Stimulated activated naive B cell treated with anti-CD40 and anti-IgM and Interleukin-4, amounts not matched to agents 10 μg/mL and 1 μg/mL and 100 μg/mL, for 72 hours (primary cell): ENCODE measurements around the gene FBXL12.
"Not testable (repeated sequence)": the region's sequence is repeated elsewhere in the genome, so short reads cannot be mapped to it uniquely, and the experiment has no call there.

Source experiments
- ATAC-seq, 2 donors: fragments of 150-1000 bp; cut with Tn5 transposase; replicated peaks; 2 replicates each; pipeline ENCODE4 v1.10.0; 2021; ENCODE audit warnings: moderate library complexity in 1 of 2
- DNase-seq: peaks from one replicate; pipeline ENCODE4 v3.0.0; 2021
- H3K27ac Mint-ChIP-seq: one replicate; pipeline ENCODE4 v1.8.0; 2022; ENCODE audit warnings: mild to moderate bottlenecking, mixed read lengths
- H3K27me3 Mint-ChIP-seq, 2 donors: one replicate each; pipeline ENCODE4 v1.8.0; 2022; ENCODE audit warnings: mixed read lengths in 2 of 2
- H3K36me3 Mint-ChIP-seq, 2 donors: one replicate each; pipeline ENCODE4 v1.8.0; 2022; ENCODE audit warnings: mixed read lengths in 2 of 2, mild to moderate bottlenecking in 1 of 2
- H3K4me1 Mint-ChIP-seq, 2 donors: one replicate each; pipeline ENCODE4 v1.8.0; 2022; ENCODE audit warnings: mixed read lengths in 2 of 2, mild to moderate bottlenecking in 1 of 2
- H3K4me3 Mint-ChIP-seq, 2 donors: one replicate each; pipeline ENCODE4 v1.8.0; 2022; ENCODE audit warnings: mild to moderate bottlenecking in 2 of 2, mixed read lengths in 2 of 2, moderate library complexity in 1 of 2
- H3K9me3 Mint-ChIP-seq, 2 donors: one replicate each; pipeline ENCODE4 v1.8.0; 2022; ENCODE audit warnings: mixed read lengths in 2 of 2, mild to moderate bottlenecking in 1 of 2

FBXL12 gene

DNA sequence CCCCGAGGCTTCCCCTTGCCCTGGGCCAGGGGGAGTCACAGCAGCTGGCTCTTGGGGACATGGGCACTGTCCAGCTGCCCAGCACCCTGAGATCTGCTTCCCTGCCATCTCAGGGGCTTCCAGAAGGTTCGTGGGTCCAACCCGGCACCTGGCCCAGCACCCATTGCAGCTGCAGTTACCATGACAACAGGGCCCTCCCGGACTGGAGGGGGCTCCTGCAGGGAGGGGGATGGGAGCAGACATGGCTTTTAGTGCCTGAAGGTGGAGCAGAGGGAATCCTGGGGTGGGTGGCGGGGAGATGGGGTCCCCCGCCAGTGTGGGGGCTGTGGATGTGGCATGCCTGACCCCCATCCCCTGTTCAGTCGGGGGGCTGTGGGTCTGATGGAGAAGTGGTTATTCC is 30.9 kb upstream of the FBXL12 start:
- no peak for ATAC-seq
- H3K27me3 Mint-ChIP-seq: no peaks in the 10 kb centered on the region
- no peak overlapping the region for H3K4me3 Mint-ChIP-seq
- H3K9me3 Mint-ChIP-seq: peaks cover 0 to 5% of the 10 kb centered on the region in 2 donors
- DNase-seq: no peak
- peaks cover 26 to 45% of the 10 kb centered on the region in 2 donors for H3K36me3 Mint-ChIP-seq
- H3K4me1 Mint-ChIP-seq: peaks cover 0 to 6% of the 10 kb centered on the region in 2 donors
- H3K27ac Mint-ChIP-seq: no peak overlapping the region

DNA sequence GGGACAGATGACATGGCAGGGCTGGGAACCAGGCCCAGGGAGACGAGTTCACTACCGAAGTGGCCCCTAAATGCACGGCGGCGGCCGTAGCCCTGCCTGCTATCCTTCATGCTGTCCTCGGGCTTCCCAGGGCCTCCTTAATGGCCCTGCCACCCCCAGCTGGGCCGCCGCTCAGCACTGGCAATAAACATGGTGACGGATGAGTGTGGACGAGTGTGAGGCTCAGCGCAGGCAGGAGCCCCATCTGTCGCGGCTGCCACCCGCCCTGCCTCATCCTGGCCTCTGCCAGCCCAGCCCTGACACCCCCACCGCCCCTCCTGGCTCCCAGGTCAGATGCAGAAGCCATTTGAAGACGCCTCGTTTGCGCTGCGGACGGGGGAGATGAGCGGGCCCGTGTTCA is 29.9 kb upstream of the FBXL12 start:
- peaks cover 0 to 2% of the 10 kb centered on the region in 2 donors for H3K9me3 Mint-ChIP-seq
- peaks cover 27 to 50% of the 10 kb centered on the region in 2 donors for H3K36me3 Mint-ChIP-seq
- H3K4me1 Mint-ChIP-seq: peaks cover 0 to 6% of the 10 kb centered on the region in 2 donors
- DNase-seq: no peak
- H3K27ac Mint-ChIP-seq: no peak overlapping the region
- H3K4me3 Mint-ChIP-seq: no peak overlapping the region
- no peaks in the 10 kb centered on the region for H3K27me3 Mint-ChIP-seq
- ATAC-seq: no peak

DNA sequence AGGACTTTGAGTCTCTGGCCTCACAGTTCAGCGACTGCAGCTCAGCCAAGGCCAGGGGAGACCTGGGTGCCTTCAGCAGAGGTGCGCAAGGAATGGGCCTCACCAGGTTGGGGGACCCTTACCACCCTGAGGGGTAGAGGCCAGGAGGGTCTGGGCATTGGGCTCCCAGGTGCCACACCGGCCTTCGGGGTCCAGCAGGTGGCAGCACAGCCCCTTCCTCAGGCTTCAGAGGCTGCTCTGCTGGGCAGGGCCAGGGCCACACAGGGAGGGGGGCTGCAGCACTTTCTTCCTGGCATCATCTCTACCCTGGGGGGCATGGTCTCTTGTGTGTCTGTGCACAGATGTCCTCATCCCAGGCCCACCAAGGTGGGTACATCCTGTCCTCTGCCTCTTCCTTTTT is 29.2 kb upstream of the FBXL12 start:
- Mint-ChIP-seq H3K36me3 (peaks cover 34 to 56% of the 10 kb centered on the region in 2 donors), H3K4me1 (peaks cover 0 to 6% of the 10 kb centered on the region in 2 donors), H3K27ac (peak overlapping the region; percentile 39), H3K27me3 (no peaks in the 10 kb centered on the region), H3K4me3 (no peak overlapping the region), H3K9me3 (peaks cover 0 to 4% of the 10 kb centered on the region in 2 donors)
- DNase-seq: no peak
- ATAC-seq: peak in 1 of 2 donors; percentile 39

DNA sequence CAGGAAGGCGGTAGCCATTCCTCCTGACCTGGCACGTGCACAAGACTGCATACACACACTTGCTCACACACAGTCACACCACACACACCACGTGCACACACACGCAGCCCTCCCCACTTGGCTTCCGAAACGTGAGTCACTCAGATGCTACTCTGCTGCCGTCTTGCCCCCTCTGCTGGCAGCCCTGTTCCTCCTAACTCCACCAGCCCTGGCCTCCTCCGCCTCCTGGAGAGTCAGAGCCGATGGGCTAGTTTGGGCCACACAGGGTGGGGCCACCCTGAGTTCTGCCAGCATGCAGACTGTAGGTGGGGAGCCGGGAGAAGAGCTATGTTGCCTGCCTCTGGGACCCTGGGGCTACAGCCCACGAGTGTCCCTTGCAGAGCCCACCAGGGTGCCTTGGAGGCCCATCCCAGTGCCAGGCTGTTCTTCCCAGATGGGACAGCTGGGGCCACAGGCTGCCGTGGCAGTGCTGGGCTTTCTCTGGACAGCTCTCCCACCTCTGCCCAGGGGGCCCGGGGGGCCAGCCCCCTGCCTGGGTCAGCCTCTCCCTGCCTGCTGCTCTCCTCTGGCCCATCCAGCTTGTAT is 28.3 kb upstream of the FBXL12 start:
- Mint-ChIP-seq H3K9me3 (peaks cover 0 to 5% of the 10 kb centered on the region in 2 donors), H3K27ac (peak overlapping the region; percentile 14), H3K36me3 (peaks cover 39 to 64% of the 10 kb centered on the region in 2 donors), H3K27me3 (no peaks in the 10 kb centered on the region), H3K4me1 (peaks cover under 1 to 6% of the 10 kb centered on the region in 2 donors), H3K4me3 (no peak overlapping the region)
- ATAC-seq: peak in 1 of 2 donors; percentile 29
- no peak for DNase-seq

DNA sequence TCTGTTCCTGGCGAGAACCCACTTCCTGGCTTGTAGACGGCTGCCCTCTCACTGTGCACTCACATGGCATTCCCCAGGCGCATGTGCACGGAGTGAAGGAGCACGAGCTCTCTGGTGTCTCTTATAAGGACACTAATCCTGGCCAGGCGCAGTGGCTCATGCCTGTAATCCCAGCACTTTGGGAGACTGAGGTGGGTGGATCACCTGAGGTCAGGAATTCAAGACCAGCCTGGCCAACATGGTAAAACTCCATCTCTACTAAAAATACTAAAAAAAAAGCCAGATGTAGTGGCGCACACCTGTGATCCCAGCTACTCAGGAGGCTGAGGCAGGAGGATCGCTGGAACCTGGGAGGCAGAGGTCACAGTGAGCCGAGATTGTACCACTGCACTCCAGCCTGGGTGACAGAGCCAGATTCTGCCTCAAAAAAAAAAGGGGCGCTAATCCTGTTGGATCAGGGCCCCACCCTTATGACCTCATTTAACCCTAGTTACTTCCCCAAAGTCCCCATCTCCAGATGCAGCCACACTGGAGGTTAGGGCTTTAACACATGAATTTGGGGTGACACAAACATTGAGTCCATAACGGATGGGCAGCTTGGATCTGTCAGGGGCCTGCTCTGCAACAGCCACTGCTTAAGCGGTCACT is 24.9 kb upstream of the FBXL12 start:
- Mint-ChIP-seq H3K4me1 (peaks cover 7 to 12% of the 10 kb centered on the region in 2 donors), H3K36me3 (peaks cover 55 to 86% of the 10 kb centered on the region in 2 donors)
- H3K27ac Mint-ChIP-seq, H3K4me3 Mint-ChIP-seq, H3K27me3 Mint-ChIP-seq, DNase-seq, H3K9me3 Mint-ChIP-seq, ATAC-seq: not testable (repeated sequence)

DNA sequence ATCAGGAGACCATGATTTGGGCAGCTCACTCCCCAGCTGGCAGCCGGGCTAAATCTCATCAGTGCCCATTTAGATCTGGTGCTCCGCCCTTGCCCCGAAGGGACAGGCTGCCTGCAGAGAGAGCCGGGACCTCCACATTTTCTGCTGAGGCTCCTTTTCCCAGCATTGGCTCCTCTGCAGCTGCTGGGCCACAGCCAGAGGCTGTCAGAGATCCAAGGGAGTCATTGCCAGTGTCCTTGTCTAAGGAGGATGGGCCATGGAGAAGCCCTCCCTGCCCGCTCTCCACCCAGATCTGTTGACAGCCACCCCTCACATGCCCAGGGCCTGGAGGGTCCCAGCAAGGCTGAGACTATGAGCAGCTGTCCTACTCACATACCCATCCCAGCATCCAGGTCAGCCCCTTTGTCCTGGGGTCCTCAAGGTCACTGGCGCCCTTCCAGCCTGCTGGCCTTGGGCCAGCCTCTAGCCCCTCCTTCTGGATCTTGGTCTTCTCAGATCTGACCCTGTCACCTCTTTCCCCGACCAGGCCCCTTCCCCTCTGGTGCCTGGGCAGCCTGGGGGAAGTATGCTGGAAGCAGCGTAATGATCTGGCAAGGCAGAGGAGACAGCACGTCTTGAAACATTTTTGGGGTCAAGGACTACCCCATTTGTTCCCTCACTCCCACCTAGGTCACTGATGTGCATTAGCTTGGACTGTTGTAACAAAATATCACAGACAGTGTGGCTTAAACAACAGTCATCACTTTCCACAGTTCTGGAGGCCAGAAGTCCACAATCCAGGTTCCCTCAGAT is 24.2 kb upstream of the FBXL12 start:
- H3K27me3 Mint-ChIP-seq: no peaks in the 10 kb centered on the region
- H3K4me1 Mint-ChIP-seq: peaks cover 10 to 12% of the 10 kb centered on the region in 2 donors
- ATAC-seq: no peak
- H3K36me3 Mint-ChIP-seq: peaks cover 52 to 85% of the 10 kb centered on the region in 2 donors
- H3K27ac Mint-ChIP-seq: no peak overlapping the region
- no peak for DNase-seq
- H3K4me3 Mint-ChIP-seq: no peak overlapping the region
- H3K9me3 Mint-ChIP-seq: peaks cover 0 to 7% of the 10 kb centered on the region in 2 donors

DNA sequence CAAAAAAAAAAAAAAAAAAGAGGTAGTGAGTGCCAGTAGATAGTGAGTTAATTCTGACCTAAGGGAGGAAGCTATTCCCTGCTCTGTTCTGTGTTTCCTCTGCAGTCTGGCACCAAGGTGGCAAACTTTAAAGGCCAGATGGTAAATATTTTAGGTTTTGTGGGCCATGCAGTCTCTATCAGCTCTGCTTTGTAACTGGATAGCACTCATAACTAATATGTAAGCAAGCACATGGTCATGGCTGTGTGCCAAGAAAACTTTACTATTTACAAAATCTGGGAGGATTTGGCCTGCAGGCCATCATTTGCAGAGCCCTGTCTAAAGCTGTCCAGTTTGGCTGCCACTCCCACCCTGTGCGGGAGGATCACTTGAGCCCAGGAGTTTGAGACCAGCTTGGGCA is 20.5 kb upstream of the FBXL12 start:
- H3K27ac Mint-ChIP-seq: no peak overlapping the region
- H3K9me3 Mint-ChIP-seq: peaks cover 0 to 7% of the 10 kb centered on the region in 2 donors
- H3K4me3 Mint-ChIP-seq: no peak overlapping the region
- no peaks in the 10 kb centered on the region for H3K27me3 Mint-ChIP-seq
- ATAC-seq (no peak), DNase-seq (no peak)
- H3K4me1 Mint-ChIP-seq: peaks cover 18 to 27% of the 10 kb centered on the region in 2 donors
- peaks cover 41 to 54% of the 10 kb centered on the region in 2 donors for H3K36me3 Mint-ChIP-seq

DNA sequence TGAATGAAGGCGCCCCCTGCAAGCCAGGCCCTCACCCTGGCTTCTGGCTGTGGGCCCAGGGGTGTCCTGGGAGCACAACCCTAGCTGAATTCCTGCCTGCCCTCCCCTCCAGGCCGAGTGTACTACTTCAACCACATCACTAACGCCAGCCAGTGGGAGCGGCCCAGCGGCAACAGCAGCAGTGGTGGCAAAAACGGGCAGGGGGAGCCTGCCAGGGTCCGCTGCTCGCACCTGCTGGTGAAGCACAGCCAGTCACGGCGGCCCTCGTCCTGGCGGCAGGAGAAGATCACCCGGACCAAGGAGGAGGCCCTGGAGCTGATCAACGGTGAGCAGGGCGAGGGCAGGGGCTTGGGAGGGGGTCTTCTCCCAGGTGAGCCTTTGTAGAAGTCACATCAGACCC is 19.4 kb upstream of the FBXL12 start:
- H3K4me3 Mint-ChIP-seq: no peak overlapping the region
- no peak overlapping the region for H3K27ac Mint-ChIP-seq
- peaks cover 20 to 30% of the 10 kb centered on the region in 2 donors for H3K4me1 Mint-ChIP-seq
- DNase-seq (no peak), ATAC-seq (no peak)
- H3K9me3 Mint-ChIP-seq: peaks cover 0 to 5% of the 10 kb centered on the region in 2 donors
- H3K27me3 Mint-ChIP-seq: no peaks in the 10 kb centered on the region
- peaks cover 32 to 44% of the 10 kb centered on the region in 2 donors for H3K36me3 Mint-ChIP-seq

DNA sequence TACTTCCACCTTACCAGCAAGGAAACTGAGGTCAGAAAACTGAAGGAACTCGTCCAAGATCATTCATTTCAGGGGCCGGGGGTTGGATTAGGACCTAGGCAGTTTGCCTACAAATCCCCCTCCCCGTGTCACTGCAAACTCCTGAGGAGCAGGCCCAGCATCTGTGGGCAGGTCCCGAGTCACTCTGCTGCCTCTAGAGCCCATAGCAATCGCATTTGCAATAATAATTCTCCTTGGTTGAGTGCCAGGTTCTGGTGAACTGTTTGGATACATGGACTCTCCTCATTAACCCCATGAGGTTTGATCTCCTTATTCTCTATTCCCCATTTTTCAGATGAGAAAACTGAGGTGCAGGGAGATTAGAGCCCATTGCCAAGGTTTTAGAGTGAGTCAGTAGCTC is 17.1 kb upstream of the FBXL12 start:
- ATAC-seq (no peak), DNase-seq (no peak)
- H3K9me3 Mint-ChIP-seq: no peaks in the 10 kb centered on the region
- H3K36me3 Mint-ChIP-seq: peaks cover 11 to 21% of the 10 kb centered on the region in 2 donors
- no peaks in the 10 kb centered on the region for H3K27me3 Mint-ChIP-seq
- H3K4me3 Mint-ChIP-seq: peak overlapping the region; percentile 96 to 97
- peaks cover 14 to 22% of the 10 kb centered on the region in 2 donors for H3K4me1 Mint-ChIP-seq
- H3K27ac Mint-ChIP-seq: peak overlapping the region; percentile 88

DNA sequence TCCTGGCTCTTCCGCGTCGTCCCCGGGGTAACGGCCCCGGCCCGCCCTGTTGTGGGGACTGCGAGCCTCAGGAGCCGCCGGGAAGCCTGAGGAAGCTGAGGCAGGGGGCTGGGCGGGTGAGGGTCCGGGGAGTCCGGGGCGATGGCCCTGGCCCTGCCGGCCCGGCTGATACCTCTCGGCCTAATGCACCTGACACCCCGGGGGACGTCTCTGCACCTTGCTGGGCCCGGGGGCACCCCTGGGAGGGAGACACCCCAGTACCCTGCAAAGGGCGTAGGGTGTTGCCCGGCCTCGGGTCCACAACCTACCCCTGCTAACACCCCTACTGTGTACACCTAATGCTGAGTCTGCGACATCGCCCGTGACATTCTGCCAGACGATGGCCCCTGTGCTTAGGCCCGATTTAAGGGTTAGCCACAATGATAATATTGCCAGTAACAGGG is 16.6 kb upstream of the FBXL12 start:
- ATAC-seq: peak; percentile 1 to 18
- no peak for DNase-seq
- H3K27ac Mint-ChIP-seq: peak overlapping the region; percentile 88

DNA sequence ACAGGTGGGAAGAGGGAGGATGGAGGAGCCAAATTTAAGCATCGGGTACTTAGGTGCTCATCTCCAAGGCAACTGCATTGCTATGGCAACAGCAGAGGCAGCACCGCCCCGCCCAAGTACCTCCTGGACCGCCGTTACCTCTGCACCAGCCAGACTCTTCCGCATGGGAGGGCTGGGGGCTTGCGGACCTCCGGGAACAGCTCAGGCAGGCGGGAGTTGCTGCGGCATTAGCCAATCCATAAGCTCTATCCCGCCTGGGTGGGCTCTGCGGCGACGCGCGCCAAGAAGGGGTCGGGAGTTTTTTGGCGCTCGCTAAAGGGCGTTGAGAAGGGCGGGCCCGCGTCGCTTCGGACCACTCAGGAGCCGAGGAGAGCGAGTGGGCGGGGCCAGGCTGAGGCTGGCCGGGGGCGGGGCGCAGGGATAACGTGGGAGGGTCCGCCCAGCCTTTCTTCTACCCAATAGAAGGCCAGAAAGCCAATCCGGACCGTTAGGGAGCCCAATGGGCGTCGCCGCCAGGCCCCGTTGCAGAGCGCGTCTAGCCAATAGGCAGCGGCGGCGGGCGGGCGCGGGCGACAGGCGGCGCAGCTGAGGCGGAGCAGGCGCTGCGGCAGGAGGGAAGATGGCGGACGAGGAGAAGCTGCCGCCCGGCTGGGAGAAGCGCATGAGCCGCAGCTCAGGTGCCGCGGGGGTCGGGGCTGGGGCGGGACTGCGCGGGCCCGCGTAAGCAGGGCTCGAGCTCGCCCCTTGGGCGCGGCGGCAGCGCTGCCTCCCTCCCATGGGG is 16.0 kb upstream of the FBXL12 start, which contains the start of gene PIN1:
TSS of gene PIN1 (plus strand) at position 593 of the 781 bp plus-strand sequence. CDS start at position 620, 27 bp downstream.
- Mint-ChIP-seq H3K27ac (peak within 1 kb of the TSS; percentile 95), H3K4me1 (peaks cover 14 to 24% of the 10 kb centered on the region in 2 donors), H3K36me3 (peaks cover 6 to 17% of the 10 kb centered on the region in 2 donors), H3K9me3 (no peaks in the 10 kb centered on the region), H3K27me3 (no peaks in the 10 kb centered on the region), H3K4me3 (peak within 1 kb of the TSS; percentile 96 to 97)
- DNase-seq (peak; percentile 99), ATAC-seq (peak; percentile 98)

More for the DNA sequence above, 16.6 kb upstream of the FBXL12 start:
- no peaks in the 10 kb centered on the region for H3K9me3 Mint-ChIP-seq
- peaks cover 11 to 17% of the 10 kb centered on the region in 2 donors for H3K36me3 Mint-ChIP-seq
- H3K27me3 Mint-ChIP-seq: no peaks in the 10 kb centered on the region
- peak overlapping the region; percentile 96 to 97 for H3K4me3 Mint-ChIP-seq
- H3K4me1 Mint-ChIP-seq: peaks cover 14 to 22% of the 10 kb centered on the region in 2 donors

DNA sequence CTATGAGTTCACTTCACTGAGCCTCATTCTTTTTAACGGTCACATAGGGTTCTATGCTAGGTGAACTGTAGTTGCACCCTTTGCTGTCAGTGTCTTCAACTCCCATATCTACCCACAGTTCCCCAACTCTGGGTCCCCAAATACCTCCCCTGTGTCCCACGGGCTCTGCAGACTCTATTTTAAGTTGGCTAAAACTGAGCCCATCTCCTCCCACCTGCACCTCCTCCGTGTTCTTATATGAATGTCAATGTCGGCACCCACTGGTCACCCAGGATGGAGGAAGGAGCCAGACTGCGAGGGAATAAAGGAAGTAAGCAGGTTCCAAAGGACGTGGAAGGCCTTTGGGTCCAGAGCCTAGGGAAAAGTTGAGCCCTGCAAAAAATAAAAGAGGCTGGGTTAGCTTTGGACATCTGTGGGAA is 15.4 kb upstream of the FBXL12 start:
- peak overlapping the region; percentile 95 for H3K27ac Mint-ChIP-seq
- ATAC-seq: no peak

DNA sequence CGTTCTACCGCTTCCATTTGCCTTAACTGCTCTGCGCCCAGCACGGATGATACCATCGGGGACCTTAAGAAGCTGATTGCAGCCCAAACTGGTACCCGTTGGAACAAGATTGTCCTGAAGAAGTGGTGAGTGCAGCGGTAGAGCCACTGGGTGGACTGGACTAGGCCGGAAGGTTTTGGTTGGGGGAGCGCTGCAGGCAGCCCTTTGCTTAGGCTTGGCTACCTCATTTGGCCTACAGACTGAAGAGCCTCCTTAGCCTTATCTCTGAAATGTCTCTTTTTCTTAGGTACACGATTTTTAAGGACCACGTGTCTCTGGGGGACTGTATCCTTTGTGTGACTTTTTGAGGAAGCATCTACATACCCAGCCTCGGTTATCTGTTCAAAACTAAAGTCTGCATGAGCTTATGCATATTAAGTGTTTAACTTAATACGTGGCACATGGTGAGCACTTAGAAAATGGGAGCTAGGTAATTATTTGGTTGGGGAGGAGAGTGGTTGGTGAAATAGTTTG is 9.7 kb upstream of the FBXL12 start:
- ATAC-seq: no peak
- Mint-ChIP-seq H3K4me3 (peak overlapping the region; percentile 92 to 100), H3K9me3 (no peaks in the 10 kb centered on the region), H3K4me1 (peaks cover 12 to 29% of the 10 kb centered on the region in 2 donors), H3K27ac (peak overlapping the region; percentile 51), H3K36me3 (peaks cover 6 to 19% of the 10 kb centered on the region in 2 donors), H3K27me3 (no peaks in the 10 kb centered on the region)
- no peak for DNase-seq

More for the DNA sequence above, 15.4 kb upstream of the FBXL12 start:
- peaks cover 14 to 28% of the 10 kb centered on the region in 2 donors for H3K4me1 Mint-ChIP-seq
- no peaks in the 10 kb centered on the region for H3K27me3 Mint-ChIP-seq
- H3K4me3 Mint-ChIP-seq: peak overlapping the region; percentile 96 to 97
- H3K36me3 Mint-ChIP-seq: peaks cover 6 to 18% of the 10 kb centered on the region in 2 donors
- H3K9me3 Mint-ChIP-seq: no peaks in the 10 kb centered on the region
- no peak for DNase-seq
